HTR-8/SVneo (cell line): ENCODE data around the gene ALDOC.

Experiments
- DNase-seq: peaks from one replicate; pipeline ENCODE4 v3.0.0; 2011; ENCODE audit warnings: low spot score, mixed read lengths; ENCODE audit not compliant: insufficient read length
- FAIRE-seq: peaks from 2 replicates; lab custom pipeline; 2011; peaks lifted over from hg19 to GRCh38; lab: Jason Lieb, UNC

Gene ALDOC

GRCh38 chr17:28554565-28554964 is 22.1 kb downstream of the ALDOC start:
- no peak for FAIRE-seq
- DNase-seq, result no peak

GRCh38 chr17:28553000-28553505 is 23.6 kb downstream of the ALDOC start:
- FAIRE-seq, result no peak
- no peak for DNase-seq

GRCh38 chr17:28552176-28552999 is 24.3 kb downstream of the ALDOC start, which contains the start of gene UNC119:
Gene UNC119 (minus strand): TSS chr17:28552624. CDS start chr17:28552557, 67 bp downstream.
- DNase-seq (peak; percentile 91), FAIRE-seq (no peak)

GRCh38 chr17:28551421-28552175 is 25.1 kb downstream of the ALDOC start:
- DNase-seq (peak; percentile 45), FAIRE-seq (no peak)

- DNase-seq, result no peak
- no peak for FAIRE-seq
Measured at GRCh38 chr17:28550858-28551257, 25.8 kb downstream of the ALDOC start.

GRCh38 chr17:28549236-28550132 is 27.2 kb downstream of the ALDOC start:
- DNase-seq (no peak), FAIRE-seq (no peak)

GRCh38 chr17:28548417-28549130 is 28.1 kb downstream of the ALDOC start:
- DNase-seq (no peak), FAIRE-seq (no peak)

- FAIRE-seq, result peak; percentile 74
- peak; percentile 87 for DNase-seq
Measured at GRCh38 chr17:28547623-28548416, 28.9 kb downstream of the ALDOC start.

- FAIRE-seq, result no peak
- DNase-seq, result no peak
Measured at GRCh38 chr17:28547096-28547622, 29.5 kb downstream of the ALDOC start.

- FAIRE-seq (no peak), DNase-seq (no peak)
Measured at GRCh38 chr17:28545787-28546415, 30.8 kb downstream of the ALDOC start.

- FAIRE-seq (no peak), DNase-seq (no peak)
Measured at GRCh38 chr17:28545141-28545503, 31.6 kb downstream of the ALDOC start.

- FAIRE-seq (no peak), DNase-seq (no peak)
Measured at GRCh38 chr17:28544402-28545140, 32.1 kb downstream of the ALDOC start.

- no peak for FAIRE-seq
- no peak for DNase-seq
Measured at GRCh38 chr17:28541439-28541838, 35.3 kb downstream of the ALDOC start.

- DNase-seq (no peak), FAIRE-seq (no peak)
Measured at GRCh38 chr17:28540231-28540630, 36.5 kb downstream of the ALDOC start.

- DNase-seq, result no peak
- no peak for FAIRE-seq
Measured at GRCh38 chr17:28538296-28538895, 38.3 kb downstream of the ALDOC start.

- FAIRE-seq, result no peak
- no peak for DNase-seq
Measured at GRCh38 chr17:28537219-28537610, 39.5 kb downstream of the ALDOC start.
